Caco-2 (cell line): ENCODE data around the gene SELENOV. TPM values are rescaled to one million over a fixed set of nuclear protein-coding genes. Genes with fewer than 3 reads are reported as not detected.

Experiments
- Bru-seq: library from RNA; stranded (reverse); fragments of 400-500 nt; gene quantifications from one replicate; lab custom pipeline; 2021; lab: Mats Ljungman, UMichigan
- BruChase-seq, 2 experiments: library from RNA; stranded (reverse); fragments of 400-500 nt; gene quantifications; one replicate each; lab custom pipeline; 2021; lab: Mats Ljungman, UMichigan
- BruUV-seq: library from RNA; stranded (reverse); fragments of 400-500 nt; replicated peaks from 2 replicates; lab custom pipeline; 2021; lab: Mats Ljungman, UMichigan
- CTCF ChIA-PET: fragments of 300-600 bp; sonication (Branson Sonifier 250); formaldehyde crosslinking; loops from one replicate; lab custom pipeline; 2022; ENCODE audit warnings: antibody characterized with exemption; lab: Charles Lee
- POLR2A ChIA-PET: fragments of 300-600 bp; sonication (Branson Sonifier 250); formaldehyde crosslinking; loops from one replicate; lab custom pipeline; 2022; ENCODE audit warnings: antibody characterized with exemption; lab: Charles Lee
- DNase-seq, 2 experiments: peaks; one replicate each; pipeline versions ENCODE4 v3.0.0 to v3.0.0-alpha.2; 2020 to 2022
- H3K27me3 ChIP-seq: replicated peaks from 2 replicates; pipeline ENCODE4 v1.6.0; 2011; ENCODE audit warnings: low read length; ENCODE audit not compliant: control insufficient read depth, insufficient read depth
- H3K36me3 ChIP-seq: 2 replicates; pipeline ENCODE4 v1.5.1; 2011; ENCODE audit warnings: low read length; ENCODE audit not compliant: control insufficient read depth, insufficient read depth
- H3K4me1 ChIP-seq: fragments of 250-450 bp; sonication (Bioruptor Pico); 2 replicates; pipeline ENCODE4 v1.5.1; 2020; ENCODE audit warnings: mild to moderate bottlenecking
- H3K4me3 ChIP-seq: 2 replicates; pipeline ENCODE4 v1.5.1; 2011; ENCODE audit warnings: low read depth, mild to moderate bottlenecking, control low read depth, low read length
- H3K9me3 ChIP-seq: fragments of 250-450 bp; sonication (Bioruptor Pico); 2 replicates; pipeline ENCODE4 v1.5.1; 2020; ENCODE audit warnings: mild to moderate bottlenecking, moderate library complexity
- H3K27ac Mint-ChIP-seq: one replicate; pipeline ENCODE4 v1.8.0; 2022; ENCODE audit warnings: mixed read lengths; ENCODE audit not compliant: unreplicated experiment
- H3K27me3 Mint-ChIP-seq: one replicate; pipeline ENCODE4 v1.8.0; 2022; ENCODE audit warnings: mixed read lengths; ENCODE audit not compliant: insufficient read depth, unreplicated experiment
- H3K36me3 Mint-ChIP-seq: one replicate; pipeline ENCODE4 v1.8.0; 2022; ENCODE audit warnings: mild to moderate bottlenecking, mixed read lengths; ENCODE audit not compliant: insufficient read depth, unreplicated experiment
- H3K4me1 Mint-ChIP-seq: one replicate; pipeline ENCODE4 v1.8.0; 2022; ENCODE audit warnings: low read depth, mixed read lengths; ENCODE audit not compliant: unreplicated experiment
- H3K4me3 Mint-ChIP-seq: one replicate; pipeline ENCODE4 v1.8.0; 2022; ENCODE audit warnings: mild to moderate bottlenecking, moderate library complexity, mixed read lengths; ENCODE audit not compliant: unreplicated experiment
- H3K9me3 Mint-ChIP-seq: one replicate; pipeline ENCODE4 v1.8.0; 2022; ENCODE audit warnings: mixed read lengths; ENCODE audit not compliant: unreplicated experiment
- CTCF ChIP-seq, 2 experiments: fragments of 200-600 bp in 1 of 2; IDR thresholded peaks; 1 replicate in 1 of 2; 2 replicates in 1 of 2; pipeline versions ENCODE4 v1.5.1 to v1.8.0; 2011 to 2022; ENCODE audit warnings: antibody characterized with exemption in 1 of 2, control low read depth in 1 of 2, inconsistent platforms in 1 of 2, low read depth in 1 of 2, low read length in 1 of 2, mild to moderate bottlenecking in 1 of 2, moderate library complexity in 1 of 2; ENCODE audit not compliant: insufficient read depth in 1 of 2, severe bottlenecking in 1 of 2, unreplicated experiment in 1 of 2
- intact Hi-C: fragments of 100-400 bp; cut with micrococcal nuclease; formaldehyde crosslinking; loops from one replicate; pipeline ENCODE4 v1.10.0; 2022; ENCODE audit not compliant: unreplicated experiment
- long read RNA-seq: library from polyadenylated mRNA; stranded (forward); transcript quantifications from one replicate; pipeline ENCODE4 v2.0.0, GENCODE V29; 2022
- total RNA-seq: library from RNA; stranded (reverse); gene quantifications from 2 replicates; pipeline ENCODE4 v1.2.3, GENCODE V29; 2022

Gene SELENOV
- total RNA-seq (0.46 and 1.6 TPM in 2 replicates), Bru-seq, nascent RNA (percentile 28 among the genes with signal in this experiment), BruChase-seq, experiment 1, labeled RNA remaining after a 2-hour chase (percentile 30 among the genes with signal in this experiment), BruChase-seq, experiment 2, labeled RNA remaining after a 6-hour chase (percentile 20 among the genes with signal in this experiment)
- long read RNA-seq: 0 reads

- Mint-ChIP-seq H3K4me3 (peak within 1 kb of the TSS; percentile 61), H3K27me3 (peaks cover 5% of the 10 kb centered on the region), H3K4me1 (no peaks in the 10 kb centered on the region), H3K27ac (peak within 1 kb of the TSS; percentile 40), H3K9me3 (no peaks in the 10 kb centered on the region), H3K36me3 (no peaks in the 10 kb centered on the region)
- Histone ChIP-seq H3K9me3 (no peaks in the 10 kb centered on the region), H3K4me1 (no peaks in the 10 kb centered on the region), H3K36me3 (no peaks in the 10 kb centered on the region), H3K4me3 (peak within 1 kb of the TSS; percentile 47), H3K27me3 (no peaks in the 10 kb centered on the region)
- ChIA-PET POLR2A (interaction anchor here (1.0 kb wide), 1 partner anchor 124 kb away, joined by 4 read pairs; the partner anchor contains the start of genes MED29 and PAF1), CTCF (no interaction called here)
- intact Hi-C loops: no loop called here
- DNase-seq: peak; percentile 59 to 62
- BruUV-seq: no TSS peak
- TF ChIP-seq CTCF (IDR thresholded peaks at IDR 0.05; ENCODE audit: insufficient read depth in 1 of 2, low read depth in 1 of 2, low read length in 1 of 2, severe bottlenecking in 1 of 2, unreplicated experiment in 1 of 2): peak in 1 of 2 experiments; percentile 53
These were observed at the start of gene SELENOV for GRCh38 chr19:39514840-39515550. Gene SELENOV, plus strand, starts transcription at chr19:39515139. Its CDS starts 74 bp downstream, at chr19:39515213.

GRCh38 chr19:39465956-39466747, 48.8 kb upstream of the SELENOV start:
- H3K4me1 ChIP-seq: no peaks in the 10 kb centered on the region
- no peaks in the 10 kb centered on the region for H3K27me3 Mint-ChIP-seq
- peaks cover 91% of the 10 kb centered on the region for H3K36me3 Mint-ChIP-seq
- H3K36me3 ChIP-seq: peaks cover 11% of the 10 kb centered on the region
- H3K9me3 ChIP-seq: no peaks in the 10 kb centered on the region
- BruUV-seq: no TSS peak
- ChIA-PET CTCF (no interaction called here), POLR2A (no interaction called here)
- no peak overlapping the region for H3K4me3 ChIP-seq
- no peaks in the 10 kb centered on the region for H3K27me3 ChIP-seq
- H3K27ac Mint-ChIP-seq: no peak overlapping the region
- TF ChIP-seq CTCF (IDR thresholded peaks at IDR 0.05; ENCODE audit: insufficient read depth in 1 of 2, low read depth in 1 of 2, low read length in 1 of 2, severe bottlenecking in 1 of 2, unreplicated experiment in 1 of 2): no peak
- intact Hi-C loops: no loop called here
- H3K4me1 Mint-ChIP-seq: no peaks in the 10 kb centered on the region
- H3K4me3 Mint-ChIP-seq: no peak overlapping the region
- DNase-seq: no peak
- H3K9me3 Mint-ChIP-seq: no peaks in the 10 kb centered on the region

- no peak for TF ChIP-seq CTCF (IDR thresholded peaks at IDR 0.05; ENCODE audit: insufficient read depth in 1 of 2, low read depth in 1 of 2, low read length in 1 of 2, severe bottlenecking in 1 of 2, unreplicated experiment in 1 of 2)
- peaks cover 90% of the 10 kb centered on the region for H3K36me3 Mint-ChIP-seq
- ChIA-PET CTCF (interaction anchor here (0.5 kb wide), 1 partner anchor 32 kb away, joined by 3 read pairs; the partner anchor contains the start of gene RPS16), POLR2A (no interaction called here)
- DNase-seq: no peak
- intact Hi-C loops: no loop called here
- no TSS peak for BruUV-seq
- H3K27ac Mint-ChIP-seq: no peak overlapping the region
- no peaks in the 10 kb centered on the region for H3K9me3 ChIP-seq
- peaks cover 15% of the 10 kb centered on the region for H3K36me3 ChIP-seq
- H3K9me3 Mint-ChIP-seq: no peaks in the 10 kb centered on the region
- no peaks in the 10 kb centered on the region for H3K27me3 Mint-ChIP-seq
- H3K4me3 Mint-ChIP-seq: no peak overlapping the region
- no peaks in the 10 kb centered on the region for H3K4me1 ChIP-seq
- H3K4me3 ChIP-seq: no peak overlapping the region
- no peaks in the 10 kb centered on the region for H3K27me3 ChIP-seq
- H3K4me1 Mint-ChIP-seq: no peaks in the 10 kb centered on the region
These were observed 47.0 kb upstream of the SELENOV start for GRCh38 chr19:39467941-39468340.
